ENCODE measurements around the gene OSBPL9. TPM values are rescaled to one million over a fixed set of nuclear protein-coding genes. Genes with fewer than 3 reads are reported as not detected.
A peak's percentile ranks its signal among the peaks of the same experiment; 100 is the strongest.
"Not testable (repeated sequence)": the region's sequence is repeated elsewhere in the genome, so short reads cannot be mapped to it uniquely, and the experiment has no call there.

The OSBPL9 gene
- total and polyA plus RNA-seq, 4 experiments from 2014 or later: 45.1 to 47.8 (median 46.1) TPM

- peaks cover 56 to 79% of the 10 kb centered on the region in 2 donors for H3K36me3 Mint-ChIP-seq
Observed at GRCh38 chr1:51792864-51793263, 176.0 kb downstream of the OSBPL9 start.

DNA sequence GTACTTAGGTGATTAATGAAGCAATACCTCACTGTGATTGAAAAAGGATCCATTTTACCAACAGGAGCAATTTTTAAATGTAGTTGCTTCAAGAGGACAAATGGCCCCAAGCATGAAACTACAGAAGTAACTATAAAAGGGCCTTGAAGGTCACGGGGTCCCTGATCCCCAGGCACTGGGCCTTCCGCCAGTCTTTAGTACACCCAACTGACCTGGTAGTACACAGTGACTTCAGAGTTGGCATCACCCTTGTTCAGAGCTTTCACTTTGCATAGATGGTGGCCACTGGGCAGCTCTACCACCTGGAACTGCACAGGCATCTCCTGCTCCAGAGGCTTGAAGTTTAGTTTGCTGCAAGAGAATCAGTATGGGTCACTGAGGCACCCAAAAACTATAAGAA, 177.4 kb downstream of the OSBPL9 start:
- Mint-ChIP-seq H3K36me3 (peaks cover 56 to 80% of the 10 kb centered on the region in 2 donors), H3K27ac (peak overlapping the region in 6 of 7 donors; percentile 1 to 69 (median 22)), H3K9me3 (no peaks in the 10 kb centered on the region), H3K27me3 (no peaks in the 10 kb centered on the region), H3K4me3 (no peak overlapping the region), H3K4me1 (peaks cover 0 to 12% (median 6%) of the 10 kb centered on the region in 4 donors)
- Histone ChIP-seq H3K27ac (ENCODE audit: low read depth, low read length) (no peak overlapping the region), H3K9me3 (ENCODE audit: control insufficient read depth in 1 of 2, low read length in 2 of 2) (no peaks in the 10 kb centered on the region), H3K4me1 (ENCODE audit: insufficient read depth, low read length) (no peaks in the 10 kb centered on the region), H3K36me3 (ENCODE audit: insufficient read depth, low read length) (peaks cover 71% of the 10 kb centered on the region), H3K27me3 (ENCODE audit: insufficient read depth, low read length) (no peaks in the 10 kb centered on the region), H3K4me3 (ENCODE audit: low read length in 2 of 2) (no peak overlapping the region)
- ChIA-PET POLR2A (ENCODE audit: partially characterized antibody) (no interaction called here), CTCF (ENCODE audit: partially characterized antibody) (interaction anchor here (1.5 kb wide), 1 partner anchor 9 kb away, joined by 3 read pairs; no protein-coding TSS in a partner anchor)
- intact Hi-C loops (cut with micrococcal nuclease): no loop called here
- DNase-seq: no peak

More at GRCh38 chr1:51792864-51793263, 176.0 kb downstream of the OSBPL9 start:
- Histone ChIP-seq H3K27ac (ENCODE audit: low read depth, low read length) (no peak overlapping the region), H3K4me3 (ENCODE audit: low read length in 2 of 2) (no peak overlapping the region), H3K36me3 (ENCODE audit: insufficient read depth, low read length) (peaks cover 68% of the 10 kb centered on the region), H3K27me3 (ENCODE audit: insufficient read depth, low read length) (no peaks in the 10 kb centered on the region), H3K9me3 (ENCODE audit: control insufficient read depth in 1 of 2, low read length in 2 of 2) (no peaks in the 10 kb centered on the region), H3K4me1 (ENCODE audit: insufficient read depth, low read length) (no peaks in the 10 kb centered on the region)
- H3K4me1 Mint-ChIP-seq: peaks cover 0 to 12% (median 6%) of the 10 kb centered on the region in 4 donors
- no peak overlapping the region for H3K4me3 Mint-ChIP-seq
- peak overlapping the region in 5 of 7 donors; percentile 12 to 69 (median 49) for H3K27ac Mint-ChIP-seq
- DNase-seq: no peak
- H3K9me3 Mint-ChIP-seq: no peaks in the 10 kb centered on the region
- H3K27me3 Mint-ChIP-seq: no peaks in the 10 kb centered on the region
- POLR2A ChIA-PET (ENCODE audit: partially characterized antibody): no interaction called here
- CTCF ChIA-PET (ENCODE audit: partially characterized antibody): interaction anchor here (2.0 kb wide), 1 partner anchor 19 kb away, joined by 4 read pairs; no protein-coding TSS in a partner anchor
- intact Hi-C loops (cut with micrococcal nuclease): no loop called here

DNA sequence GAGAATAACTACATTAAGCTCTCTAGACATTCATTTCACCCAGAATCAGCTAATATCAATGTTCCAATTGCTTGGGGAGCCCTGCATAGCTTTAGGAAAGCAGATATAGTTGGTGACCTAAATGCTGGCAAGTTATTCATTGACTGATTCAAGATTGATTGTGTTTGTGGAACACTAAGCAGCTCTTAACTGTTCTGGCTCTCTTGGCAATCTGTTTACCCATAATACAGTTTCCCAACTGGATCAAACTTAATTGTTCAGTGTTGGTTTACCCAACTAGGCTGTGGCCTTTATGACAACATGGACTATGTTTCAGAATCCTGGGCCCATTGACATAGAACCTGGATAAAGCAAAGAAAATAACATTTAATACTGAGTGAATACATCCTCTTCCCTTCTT, 178.0 kb downstream of the OSBPL9 start:
- H3K4me1 Mint-ChIP-seq: peaks cover 0 to 12% (median 6%) of the 10 kb centered on the region in 4 donors
- ChIA-PET CTCF (ENCODE audit: partially characterized antibody) (interaction anchor here (1.5 kb wide), 1 partner anchor 9 kb away, joined by 3 read pairs; no protein-coding TSS in a partner anchor), POLR2A (ENCODE audit: partially characterized antibody) (no interaction called here)
- no peaks in the 10 kb centered on the region for H3K27me3 Mint-ChIP-seq
- H3K4me3 Mint-ChIP-seq: no peak overlapping the region
- no peaks in the 10 kb centered on the region for H3K4me1 ChIP-seq (ENCODE audit: insufficient read depth, low read length)
- H3K9me3 ChIP-seq (ENCODE audit: control insufficient read depth in 1 of 2, low read length in 2 of 2): no peaks in the 10 kb centered on the region
- H3K36me3 ChIP-seq (ENCODE audit: insufficient read depth, low read length): peaks cover 65% of the 10 kb centered on the region
- no peaks in the 10 kb centered on the region for H3K27me3 ChIP-seq (ENCODE audit: insufficient read depth, low read length)
- DNase-seq: no peak
- intact Hi-C loops (cut with micrococcal nuclease): no loop called here
- H3K36me3 Mint-ChIP-seq: peaks cover 50 to 79% of the 10 kb centered on the region in 2 donors
- peak overlapping the region in 4 of 7 donors; percentile 1 to 89 (median 37) for H3K27ac Mint-ChIP-seq
- H3K9me3 Mint-ChIP-seq: no peaks in the 10 kb centered on the region
- no peak overlapping the region for H3K4me3 ChIP-seq (ENCODE audit: low read length in 2 of 2)
- H3K27ac ChIP-seq (ENCODE audit: low read depth, low read length): no peak overlapping the region

- intact Hi-C loops (cut with micrococcal nuclease): no loop called here
- DNase-seq: no peak
- ChIA-PET POLR2A (ENCODE audit: partially characterized antibody) (no interaction called here), CTCF (ENCODE audit: partially characterized antibody) (no interaction called here)
- Mint-ChIP-seq H3K36me3 (peaks cover 43 to 72% of the 10 kb centered on the region in 2 donors), H3K4me1 (peaks cover 0 to 2% (median under 1%) of the 10 kb centered on the region in 4 donors), H3K27me3 (no peaks in the 10 kb centered on the region), H3K4me3 (no peak overlapping the region), H3K9me3 (no peaks in the 10 kb centered on the region), H3K27ac (no peak overlapping the region)
- Histone ChIP-seq H3K27ac (ENCODE audit: low read depth, low read length) (no peak overlapping the region), H3K27me3 (ENCODE audit: insufficient read depth, low read length) (no peaks in the 10 kb centered on the region), H3K36me3 (ENCODE audit: insufficient read depth, low read length) (peaks cover 40% of the 10 kb centered on the region), H3K4me3 (ENCODE audit: low read length in 2 of 2) (no peak overlapping the region), H3K4me1 (ENCODE audit: insufficient read depth, low read length) (no peaks in the 10 kb centered on the region), H3K9me3 (ENCODE audit: control insufficient read depth in 1 of 2, low read length in 2 of 2) (no peaks in the 10 kb centered on the region)
Observed at GRCh38 chr1:51799372-51799771, 182.5 kb downstream of the OSBPL9 start.

- Histone ChIP-seq H3K4me1 (ENCODE audit: insufficient read depth, low read length) (no peaks in the 10 kb centered on the region), H3K36me3 (ENCODE audit: insufficient read depth, low read length) (peaks cover 53% of the 10 kb centered on the region), H3K9me3 (ENCODE audit: control insufficient read depth in 1 of 2, low read length in 2 of 2) (no peaks in the 10 kb centered on the region), H3K27ac (ENCODE audit: low read depth, low read length) (no peak overlapping the region), H3K4me3 (ENCODE audit: low read length in 2 of 2) (no peak overlapping the region), H3K27me3 (ENCODE audit: insufficient read depth, low read length) (no peaks in the 10 kb centered on the region)
- Mint-ChIP-seq H3K27me3 (no peaks in the 10 kb centered on the region), H3K36me3 (peaks cover 39 to 70% of the 10 kb centered on the region in 2 donors), H3K27ac (peak overlapping the region in 1 of 7 donors; percentile 5), H3K4me1 (no peaks in the 10 kb centered on the region), H3K9me3 (no peaks in the 10 kb centered on the region), H3K4me3 (no peak overlapping the region)
- DNase-seq: no peak
- ChIA-PET POLR2A (ENCODE audit: partially characterized antibody) (no interaction called here), CTCF (ENCODE audit: partially characterized antibody) (no interaction called here)
- intact Hi-C loops (cut with micrococcal nuclease): no loop called here
Observed at GRCh38 chr1:51814513-51814912, 197.6 kb downstream of the OSBPL9 start.

- Histone ChIP-seq H3K4me1 (ENCODE audit: insufficient read depth, low read length) (no peaks in the 10 kb centered on the region), H3K27ac (ENCODE audit: low read depth, low read length) (no peak overlapping the region), H3K27me3 (ENCODE audit: insufficient read depth, low read length) (no peaks in the 10 kb centered on the region), H3K9me3 (ENCODE audit: control insufficient read depth in 1 of 2, low read length in 2 of 2) (no peaks in the 10 kb centered on the region), H3K4me3 (ENCODE audit: low read length in 2 of 2) (no peak overlapping the region), H3K36me3 (ENCODE audit: insufficient read depth, low read length) (peaks cover 45% of the 10 kb centered on the region)
- ChIA-PET POLR2A (ENCODE audit: partially characterized antibody) (no interaction called here), CTCF (ENCODE audit: partially characterized antibody) (no interaction called here)
- H3K9me3 Mint-ChIP-seq: no peaks in the 10 kb centered on the region
- no peak for DNase-seq
- no peaks in the 10 kb centered on the region for H3K27me3 Mint-ChIP-seq
- H3K27ac Mint-ChIP-seq: no peak overlapping the region
- H3K36me3 Mint-ChIP-seq: peaks cover 49 to 73% of the 10 kb centered on the region in 2 donors
- H3K4me1 Mint-ChIP-seq: peaks cover 0 to 2% (median 0%) of the 10 kb centered on the region in 4 donors
- intact Hi-C loops (cut with micrococcal nuclease): no loop called here
- no peak overlapping the region for H3K4me3 Mint-ChIP-seq
Observed at GRCh38 chr1:51818487-51818886, 201.6 kb downstream of the OSBPL9 start.

DNA sequence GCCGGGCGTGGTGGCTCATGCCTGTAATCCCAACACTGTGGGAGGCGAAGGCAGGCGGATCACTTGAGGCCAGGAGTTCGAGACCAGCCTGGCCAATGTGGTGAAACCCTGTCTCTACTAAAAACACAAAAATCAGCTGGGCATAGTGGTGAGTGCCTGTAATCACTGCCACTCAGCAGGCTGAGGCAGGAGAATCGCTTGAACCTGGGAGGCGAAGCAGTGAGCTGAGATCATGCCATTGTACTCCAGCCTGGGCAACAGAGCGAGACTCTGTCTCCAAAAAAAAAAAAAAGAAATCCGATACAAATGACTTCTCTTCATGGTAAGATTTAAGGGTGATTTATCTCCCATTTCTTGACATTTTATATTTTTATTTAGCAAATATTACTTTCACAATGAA, 202.1 kb downstream of the OSBPL9 start:
- H3K9me3 Mint-ChIP-seq; H3K27me3 ChIP-seq (ENCODE audit: insufficient read depth, low read length); H3K4me1 ChIP-seq (ENCODE audit: insufficient read depth, low read length); H3K27ac Mint-ChIP-seq; POLR2A ChIA-PET (ENCODE audit: partially characterized antibody); H3K27ac ChIP-seq (ENCODE audit: low read depth, low read length); intact Hi-C loops (cut with micrococcal nuclease); H3K4me3 ChIP-seq (ENCODE audit: low read length in 2 of 2); H3K4me3 Mint-ChIP-seq; H3K27me3 Mint-ChIP-seq; H3K9me3 ChIP-seq (ENCODE audit: control insufficient read depth in 1 of 2, low read length in 2 of 2); H3K4me1 Mint-ChIP-seq; CTCF ChIA-PET (ENCODE audit: partially characterized antibody); DNase-seq: not testable (repeated sequence)
- H3K36me3 ChIP-seq (ENCODE audit: insufficient read depth, low read length): peaks cover 42% of the 10 kb centered on the region
- peaks cover 44 to 68% of the 10 kb centered on the region in 2 donors for H3K36me3 Mint-ChIP-seq

Measured in CD4-positive, alpha-beta memory T cell (primary cell).